ENCODE results near the gene PGS1.

GRCh38 chr17:78451753-78452152 lies 73.3 kb downstream of the PGS1 start:
- TF ChIP-seq CTCF (IDR thresholded peaks at IDR 0.05) = no peak
- no peak for TF ChIP-seq POLR2A (IDR thresholded peaks at IDR 0.05)

Data from prostate gland (tissue), 2 donors.